HG03342 (cell line): Measurements from ENCODE around the gene SOS2.

Source experiments
- ATAC-seq: cut with Tn5 transposase; IDR thresholded peaks from one replicate; pipeline ENCODE4 v1.9.1; 2021; ENCODE audit warnings: mild to moderate bottlenecking, moderate library complexity; ENCODE audit not compliant: unreplicated experiment

Gene SOS2

DNA sequence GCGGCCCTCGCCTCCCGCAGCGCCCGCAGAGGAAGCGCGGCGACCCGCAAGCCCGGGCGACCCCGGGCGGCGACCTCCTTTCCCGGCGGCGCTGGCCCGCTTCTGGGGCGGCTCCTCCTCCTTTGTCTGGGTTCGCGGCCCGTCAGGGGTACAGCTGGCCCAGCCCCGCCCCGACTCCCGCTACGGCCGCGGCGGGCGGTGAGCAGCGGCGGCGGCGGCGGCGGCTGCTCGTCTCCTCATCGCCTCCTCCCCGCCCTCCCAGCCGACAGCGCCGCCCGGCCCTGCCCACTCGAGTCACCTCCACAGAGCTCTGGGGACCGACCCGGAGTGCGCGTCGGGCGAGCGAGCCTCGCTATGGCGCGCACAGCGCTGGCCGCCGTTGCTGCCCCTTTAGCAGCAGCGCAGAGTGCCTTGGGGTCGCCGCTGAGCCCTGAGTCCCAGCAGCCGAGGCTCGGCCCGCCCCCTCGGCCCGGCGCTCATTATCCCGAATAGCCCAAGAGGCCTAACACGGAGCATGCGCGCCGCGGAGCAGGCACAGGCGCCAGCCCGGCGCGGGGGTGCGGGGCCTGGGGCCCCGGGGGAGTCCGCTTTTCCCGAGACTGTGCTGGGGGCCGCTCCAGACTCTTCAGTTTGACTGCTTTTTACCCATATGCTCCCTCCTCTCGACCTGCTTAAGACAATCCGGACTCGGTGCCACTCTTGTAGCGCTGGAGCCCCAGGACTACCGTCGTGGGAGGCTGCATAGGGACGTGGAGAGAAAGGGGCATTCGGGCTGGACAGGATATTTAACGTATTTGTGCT is at the start of gene SOS2:
Gene SOS2, minus strand, starts transcription at position 104 of the 801 bp plus-strand sequence. CDS start 295 bp downstream, outside the sequence.
- peak; percentile 83 for ATAC-seq

DNA sequence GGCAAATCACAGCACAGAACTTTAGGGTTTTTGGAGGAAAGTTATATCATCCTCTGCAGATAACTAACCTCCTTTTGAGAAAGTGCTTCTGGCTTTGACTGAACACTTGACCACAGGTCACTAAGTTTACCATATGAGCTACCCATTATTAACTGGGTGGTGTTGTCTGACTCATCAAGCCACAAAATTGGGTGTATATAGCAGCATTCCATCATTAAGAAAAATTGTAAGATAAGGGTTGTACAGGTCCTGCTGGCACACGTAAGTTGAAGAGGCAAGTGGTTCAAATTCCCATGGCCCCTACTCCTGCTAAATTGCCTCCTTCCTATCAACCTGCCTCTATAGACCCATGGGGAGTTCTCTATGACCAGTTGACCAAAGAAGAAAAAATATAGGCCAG is 41.1 kb upstream of the SOS2 start:
- ATAC-seq, result no peak

DNA sequence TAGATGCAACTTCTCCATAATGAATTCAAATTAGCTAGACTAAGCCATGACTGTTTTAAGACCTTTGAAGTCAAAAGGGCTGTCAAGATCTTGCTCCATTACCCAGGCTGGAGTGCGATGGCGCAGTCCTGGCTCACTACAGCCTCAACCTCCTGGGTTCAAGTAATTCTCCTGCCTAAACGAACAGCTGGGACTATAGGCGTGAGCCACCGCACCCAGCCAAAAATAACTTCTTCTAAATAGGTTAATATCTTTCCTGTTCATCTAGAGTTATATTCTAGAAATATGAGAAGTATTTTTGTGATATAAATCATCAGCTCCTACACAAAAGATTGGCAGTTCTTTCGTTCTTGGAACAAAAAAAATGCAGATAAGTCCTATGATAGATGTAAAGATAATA is 39.6 kb upstream of the SOS2 start:
- ATAC-seq, result no peak

DNA sequence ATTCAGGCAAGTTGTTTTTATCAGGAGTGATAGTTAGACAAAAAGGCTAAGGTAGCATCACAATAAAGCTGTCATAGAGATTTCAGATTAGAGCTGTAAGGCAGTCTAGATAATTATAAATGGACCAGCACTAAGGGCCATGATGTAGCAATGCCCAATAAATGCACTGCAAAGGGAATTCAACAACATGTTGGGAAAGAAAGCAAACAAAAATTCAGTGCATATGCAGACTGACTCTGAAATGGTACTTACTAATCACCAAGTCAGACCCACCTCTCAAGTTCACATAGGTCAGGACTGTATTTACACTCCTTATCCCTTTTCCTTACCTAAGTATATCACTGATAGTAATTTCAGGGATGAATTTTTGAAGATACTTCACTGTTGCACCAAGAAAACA is 33.7 kb upstream of the SOS2 start:
- ATAC-seq, result no peak

DNA sequence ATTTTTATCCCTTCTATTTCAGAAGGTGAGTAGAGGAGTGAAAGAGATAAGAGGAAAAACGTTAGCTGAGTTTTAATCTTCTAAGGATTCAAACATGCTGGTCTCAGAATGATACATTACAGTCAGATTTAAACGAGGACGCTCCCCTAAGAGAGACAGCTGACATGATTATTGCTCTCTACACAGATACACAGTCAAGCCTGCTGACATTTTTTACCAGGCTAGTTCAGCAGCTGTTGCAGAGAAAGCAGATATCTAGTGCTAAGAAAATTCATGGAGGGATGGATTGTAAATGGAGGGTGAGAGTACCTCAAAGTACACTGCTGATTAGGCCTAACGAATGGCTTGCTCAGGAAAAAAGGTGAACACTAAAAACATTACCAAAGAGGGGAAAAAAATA is 31.9 kb upstream of the SOS2 start:
- ATAC-seq, result no peak

DNA sequence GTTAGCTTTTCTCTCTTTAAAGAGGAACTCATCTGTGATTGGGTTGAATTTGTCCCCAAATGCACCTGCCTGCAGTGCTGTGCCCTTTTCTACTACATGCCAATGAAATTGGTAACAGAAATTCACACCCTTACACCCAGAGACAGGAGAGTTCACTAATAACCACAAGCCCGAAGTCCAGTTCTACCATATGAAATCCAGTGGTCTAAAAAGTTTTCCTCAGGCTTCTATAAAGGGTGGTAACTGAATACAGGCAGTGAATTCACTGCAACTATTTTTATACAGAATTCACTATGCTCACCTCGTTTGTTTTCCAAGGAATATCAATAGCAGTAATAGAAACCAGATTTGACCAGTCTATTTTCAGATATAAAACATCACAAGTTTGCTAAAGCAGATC is 31.5 kb upstream of the SOS2 start:
- no peak for ATAC-seq

DNA sequence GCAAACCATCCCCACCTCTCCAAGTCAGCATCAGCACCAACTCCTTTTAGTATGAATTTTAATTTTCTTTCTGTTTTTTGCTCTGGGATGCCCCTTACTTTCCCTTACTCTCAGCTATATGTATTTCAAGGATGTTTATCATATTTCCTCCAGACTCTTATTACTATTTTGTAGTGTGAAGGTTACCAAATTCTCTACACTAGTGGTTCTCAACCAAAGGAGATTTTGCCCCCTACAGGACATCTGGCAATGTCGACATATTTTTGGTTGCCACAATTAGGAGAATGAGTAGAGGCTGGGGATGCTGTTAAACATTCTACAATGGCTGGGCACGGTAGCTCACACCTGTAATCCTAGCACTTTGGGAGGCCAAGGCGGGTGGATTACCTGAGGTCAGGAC is 29.1 kb upstream of the SOS2 start:
- no peak for ATAC-seq

DNA sequence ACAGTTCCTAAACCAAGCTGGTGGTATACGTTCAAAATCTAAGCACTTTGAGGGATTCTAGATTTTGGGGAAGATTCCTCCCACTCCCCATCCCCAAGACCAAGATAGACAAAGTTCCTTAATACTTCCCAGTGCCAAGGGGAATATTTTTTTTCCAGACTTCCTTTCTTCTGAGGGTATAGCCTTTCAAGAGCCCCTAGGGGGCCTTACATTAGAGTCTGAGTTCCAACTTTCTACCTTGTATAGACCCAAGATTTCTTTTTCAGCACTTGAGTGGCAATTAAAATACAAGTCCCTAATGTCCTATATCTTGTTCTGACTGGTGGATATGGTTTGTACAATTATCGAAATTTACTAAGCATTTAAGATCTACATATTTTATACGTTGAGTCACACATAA is 28.7 kb upstream of the SOS2 start:
- ATAC-seq, result no peak

DNA sequence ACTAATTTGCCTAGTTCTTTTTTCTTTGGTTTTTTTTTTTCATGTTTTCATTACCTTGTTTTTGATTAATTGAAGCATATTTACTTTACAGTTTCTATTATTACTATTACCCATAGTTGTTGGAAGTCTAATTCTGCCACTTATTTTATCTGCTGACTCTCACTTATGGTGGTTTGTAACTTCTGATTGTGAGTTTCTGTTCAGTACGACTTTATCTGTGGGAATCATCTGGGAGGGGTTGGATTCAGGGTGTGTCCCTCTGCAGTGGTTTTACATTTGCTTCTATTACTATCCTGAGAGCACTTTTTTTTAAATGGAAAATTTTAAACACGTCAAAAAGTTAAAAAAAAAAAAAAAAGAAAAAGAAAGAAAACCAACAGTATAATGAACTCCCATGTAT is 26.4 kb upstream of the SOS2 start:
- ATAC-seq, result no peak

DNA sequence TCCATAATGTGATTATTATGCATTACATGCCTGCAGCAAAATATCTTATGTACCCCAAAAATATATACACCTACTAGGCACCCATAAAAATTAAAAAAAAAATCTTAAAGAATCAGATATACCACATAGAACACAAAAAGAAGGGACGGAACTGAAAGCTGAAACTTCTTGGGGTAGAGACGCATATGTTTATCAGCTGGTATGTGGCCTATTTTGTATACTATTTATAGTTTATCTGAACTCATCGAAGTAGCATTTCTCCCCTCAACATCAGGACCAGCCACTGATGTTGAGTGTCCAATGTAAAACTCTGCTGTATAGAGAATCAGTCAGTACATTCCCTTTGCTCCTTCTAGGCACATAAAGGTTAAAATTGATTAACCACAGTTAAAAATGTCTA is 22.9 kb upstream of the SOS2 start:
- ATAC-seq, result no peak

DNA sequence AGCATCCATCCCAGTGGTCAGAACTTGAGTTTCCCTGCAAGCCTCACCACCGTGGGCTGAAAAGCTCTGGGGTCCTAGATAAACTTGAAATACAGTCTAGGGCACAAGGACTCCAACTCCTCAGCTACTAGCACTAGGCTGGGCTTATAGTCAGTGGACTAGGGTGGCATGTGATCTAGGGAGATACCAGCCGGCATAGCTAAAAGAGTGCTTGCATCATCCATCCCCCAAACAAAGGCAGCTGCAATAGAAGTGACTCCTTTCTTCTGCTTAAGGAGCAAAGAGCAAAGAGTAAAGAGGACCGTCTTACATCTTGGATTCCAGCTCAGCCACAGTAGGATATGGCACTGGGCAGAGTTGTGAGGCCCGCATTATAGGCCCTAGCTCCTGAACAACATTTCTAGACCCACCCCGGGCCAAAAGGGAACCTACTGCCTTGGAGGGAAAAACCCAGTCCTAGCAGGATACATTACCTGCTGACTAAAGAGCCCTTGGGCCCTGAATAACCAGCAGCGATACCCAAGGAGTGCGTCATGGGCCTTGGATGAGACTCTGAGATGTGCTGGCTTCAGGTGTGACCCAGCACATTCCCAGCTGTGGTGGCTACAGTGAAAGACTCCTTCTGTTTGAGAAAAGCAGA is 17.9 kb upstream of the SOS2 start:
- no peak for ATAC-seq

DNA sequence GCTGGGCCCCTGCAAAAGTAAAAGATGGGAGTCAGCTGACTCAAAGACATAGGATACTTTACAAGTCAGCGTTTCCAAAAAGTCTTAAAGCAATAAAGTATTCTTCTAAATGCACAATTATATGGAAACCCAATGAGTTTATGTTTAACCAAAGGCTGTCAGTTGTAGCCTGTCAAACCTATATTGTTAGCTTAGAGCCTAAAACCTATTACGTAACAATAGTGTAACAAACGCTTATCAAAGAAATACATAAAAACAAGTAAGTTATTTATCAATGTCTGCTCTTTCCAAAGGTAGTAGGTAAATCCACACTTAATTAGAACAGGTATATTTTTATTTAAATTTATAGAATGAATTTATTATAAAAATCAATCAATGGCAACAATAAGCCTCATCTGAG is 15.9 kb upstream of the SOS2 start:
- ATAC-seq, result no peak

DNA sequence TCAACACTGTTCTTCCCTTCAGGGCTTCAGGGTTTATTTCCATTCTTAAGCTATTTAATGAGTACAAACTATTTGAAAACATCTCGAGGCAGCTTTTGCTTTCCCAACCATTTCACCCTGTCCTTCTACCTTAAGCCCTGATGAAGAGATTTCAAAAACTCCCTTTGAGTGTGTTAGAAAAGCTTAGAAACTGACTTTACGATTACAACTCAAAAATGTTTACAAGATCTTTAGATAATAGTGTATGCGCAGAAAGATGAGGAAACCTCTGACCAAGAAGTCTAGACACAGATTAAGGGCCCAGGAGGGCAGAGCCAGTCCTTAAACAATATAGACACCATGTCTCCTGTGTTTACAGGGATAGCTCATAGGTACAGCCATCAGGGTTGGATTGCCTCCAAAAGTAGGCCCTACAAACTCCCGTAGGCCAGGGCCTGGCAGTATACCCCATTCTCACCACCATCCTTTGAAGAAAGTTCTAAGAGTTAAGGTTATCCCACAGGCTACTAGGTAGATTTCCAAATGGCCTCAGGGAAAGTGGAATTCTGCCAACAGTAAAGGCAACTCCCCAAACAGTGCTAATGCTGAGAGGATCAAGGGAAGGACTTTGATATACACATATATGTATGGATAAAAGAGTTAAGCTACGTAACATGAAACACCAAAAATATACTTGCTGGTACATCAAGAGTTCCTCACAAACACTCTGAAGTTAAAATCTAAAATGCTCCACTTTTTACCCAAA is 11.4 kb upstream of the SOS2 start:
- ATAC-seq, result no peak

DNA sequence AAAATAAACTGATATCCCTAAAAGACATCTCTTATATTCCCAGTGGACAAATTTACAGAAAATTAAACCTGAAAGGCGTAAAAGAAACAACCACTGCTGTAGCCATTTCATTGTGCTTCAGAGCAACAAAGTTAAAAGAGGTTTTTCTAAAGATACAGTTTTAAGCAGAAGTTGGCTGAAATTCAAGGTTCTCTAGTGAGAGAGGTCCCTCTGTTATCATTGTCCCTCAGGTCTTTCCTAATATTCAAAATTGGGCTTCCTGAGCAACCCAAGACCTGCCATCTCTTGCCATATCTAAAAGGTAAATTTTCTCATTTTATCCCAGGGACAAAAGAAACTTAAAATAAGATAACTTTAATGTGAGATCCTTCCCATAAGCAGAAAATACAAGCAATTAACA is 10.7 kb upstream of the SOS2 start:
- ATAC-seq, result no peak

DNA sequence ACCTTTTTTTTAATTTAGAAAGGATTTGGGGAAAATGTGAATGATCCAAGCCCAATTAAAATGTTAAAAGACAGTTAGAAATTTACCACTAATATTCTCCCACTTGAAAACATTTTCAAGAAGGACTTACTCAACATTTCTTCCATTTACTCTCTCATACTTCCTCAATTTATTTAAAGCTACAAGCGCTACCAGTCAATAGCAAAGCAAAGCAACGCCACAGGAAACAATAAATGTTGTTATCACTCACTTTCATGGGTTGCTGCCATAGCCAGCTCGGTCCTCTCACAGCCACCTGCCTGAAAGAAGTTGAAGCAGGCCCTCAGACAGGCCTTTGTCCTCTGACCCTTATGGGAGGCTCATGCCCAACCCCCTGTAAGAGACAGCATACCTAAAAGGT is 6.0 kb upstream of the SOS2 start:
- no peak for ATAC-seq

DNA sequence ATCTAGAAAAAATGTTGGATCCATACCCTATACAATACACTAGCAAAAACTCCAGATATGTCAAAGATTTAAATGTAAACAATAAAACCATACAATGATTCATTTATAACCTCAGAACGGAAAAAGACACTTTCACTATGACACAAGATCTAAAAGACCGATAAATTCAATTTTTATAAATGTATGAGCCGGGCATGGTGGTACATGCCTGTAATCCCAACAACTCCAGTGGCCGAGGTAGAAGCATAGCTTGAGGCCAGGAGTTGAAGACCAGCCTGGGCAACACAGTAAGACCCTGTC is 2.5 kb upstream of the SOS2 start:
- ATAC-seq, result no peak

DNA sequence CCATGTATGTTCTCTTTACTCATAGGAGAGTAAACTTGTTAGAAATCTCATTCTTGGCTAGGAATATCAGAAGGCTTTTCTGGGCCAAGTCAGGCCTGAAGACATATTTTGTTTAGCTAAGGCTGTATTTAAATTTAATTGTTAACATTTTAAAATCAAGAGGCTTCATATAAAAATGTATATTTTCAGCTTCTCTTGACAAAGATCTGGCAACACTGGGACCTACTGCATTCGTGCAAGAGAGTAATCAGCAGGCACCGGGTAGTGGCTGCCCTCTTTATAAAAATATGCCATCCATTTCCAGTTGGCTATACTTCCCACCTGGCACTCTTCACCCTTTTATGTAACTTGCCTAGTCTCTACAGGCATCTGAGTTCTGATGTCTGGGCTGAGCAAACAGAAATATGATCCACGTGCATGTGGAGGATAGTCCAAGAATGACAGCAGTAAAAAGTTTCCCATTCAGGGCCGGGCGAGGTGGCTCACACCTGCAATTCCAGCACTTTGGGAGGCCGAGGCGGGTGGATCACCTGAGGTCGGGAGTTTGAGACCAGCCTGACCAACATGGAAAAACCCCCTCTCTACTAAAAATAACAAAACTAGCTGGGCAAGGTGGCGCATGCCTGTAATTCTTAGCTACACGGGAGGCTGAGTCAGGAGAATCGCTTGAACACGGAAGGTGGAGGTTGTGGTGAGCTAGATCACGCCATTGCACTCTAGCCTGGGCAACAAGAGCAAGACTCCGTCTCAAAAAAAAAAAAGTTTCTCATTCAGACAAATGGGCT is 2.0 kb upstream of the SOS2 start:
- no peak for ATAC-seq

DNA sequence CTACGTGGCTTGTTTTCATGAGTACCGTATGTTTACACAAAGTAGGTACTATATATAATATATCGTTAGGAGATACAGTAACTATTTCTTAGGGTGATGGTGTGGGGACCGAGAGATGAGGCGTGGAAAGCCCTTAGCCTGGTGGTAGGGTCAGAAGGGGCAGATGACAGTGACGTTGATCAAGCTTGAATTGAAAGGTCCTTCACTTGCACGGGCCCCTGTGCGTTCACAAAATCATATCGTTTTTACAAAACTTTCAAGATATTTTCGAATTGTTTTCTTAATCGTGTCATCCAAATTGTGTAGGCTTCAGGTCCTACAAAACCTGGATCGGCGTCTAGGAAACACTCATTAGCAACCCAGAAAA is 881 bp upstream of the SOS2 start:
- ATAC-seq, result no peak

DNA sequence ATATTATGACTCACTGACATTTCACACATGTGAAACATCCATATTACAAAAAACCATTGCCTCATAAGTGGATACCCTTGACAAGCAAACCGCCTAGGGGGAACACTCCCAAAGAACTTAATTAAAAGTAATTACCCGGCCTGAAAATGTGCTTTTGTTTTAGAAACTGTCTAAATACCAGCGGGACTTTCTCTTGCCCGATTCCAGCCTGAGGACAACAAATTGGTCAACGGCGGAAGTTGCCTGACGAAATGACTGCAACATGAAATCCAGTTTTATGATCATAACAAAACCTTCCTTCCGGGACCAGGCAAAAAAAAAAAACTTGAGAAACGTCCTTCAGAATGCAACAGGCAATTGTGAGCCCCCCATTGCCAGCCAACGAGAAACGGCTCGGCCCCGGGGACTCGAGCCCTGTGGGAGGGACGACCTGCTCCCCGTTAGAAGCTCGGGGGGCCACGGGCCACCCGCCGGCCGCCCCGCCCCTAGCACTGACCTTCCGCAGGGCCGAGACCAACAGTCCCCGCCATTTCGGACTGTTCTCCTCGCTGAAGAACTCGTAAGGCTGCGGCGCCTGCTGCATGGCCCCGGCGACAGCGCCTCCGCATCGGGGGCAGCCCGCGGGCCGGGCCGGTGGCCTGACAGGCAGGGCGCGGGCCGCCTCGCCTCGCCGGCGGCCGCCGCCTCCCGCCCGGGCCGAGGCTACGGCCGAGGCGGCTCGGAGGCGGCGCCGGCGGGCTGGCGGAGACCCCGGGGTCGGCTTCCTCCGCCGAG is 490 bp downstream of the SOS2 start:
- peak; percentile 36 for ATAC-seq

DNA sequence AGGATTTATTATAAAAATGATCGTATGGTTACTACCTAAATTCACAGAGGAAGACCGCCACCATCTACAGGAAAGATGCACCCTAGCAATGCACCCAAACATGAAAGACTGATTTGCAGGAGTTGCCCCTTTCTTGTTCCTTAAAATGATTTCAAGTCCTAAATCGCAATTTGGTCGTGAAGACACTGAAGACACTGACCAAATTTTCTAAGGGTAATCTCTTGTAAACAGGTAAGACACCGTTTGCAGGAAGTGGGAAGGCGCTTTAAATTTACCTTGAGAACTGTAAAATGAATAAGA is 1.0 kb downstream of the SOS2 start:
- ATAC-seq, result no peak

DNA sequence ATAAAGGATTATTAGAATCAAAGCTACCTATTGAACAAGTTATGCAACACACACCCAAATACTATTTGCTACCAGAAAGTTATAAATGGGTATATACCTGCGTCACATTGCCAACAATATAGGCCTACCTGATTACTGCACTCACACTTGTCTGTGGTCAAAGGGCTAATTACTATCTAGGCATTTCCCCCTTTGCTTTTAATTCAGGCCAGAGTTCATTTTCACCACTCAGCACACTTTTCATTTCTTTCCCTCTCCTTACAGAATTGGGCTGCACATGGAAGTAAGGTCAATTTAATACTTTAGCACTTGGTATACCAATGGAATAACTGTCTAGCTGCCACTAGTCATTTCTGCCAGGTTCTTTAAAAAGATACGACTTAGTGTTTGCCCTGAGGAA is 1.7 kb downstream of the SOS2 start:
- ATAC-seq, result no peak
